H9 (cell line): ENCODE results near the gene MYCBP2. TPM values are rescaled to one million over a fixed set of nuclear protein-coding genes. Genes with fewer than 3 reads are reported as not detected.

Source experiments
- DNase-seq: peaks from one replicate; pipeline ENCODE4 v3.0.0-alpha.2; 2017
- H2AFZ ChIP-seq: one replicate; pipeline ENCODE4 v1.6.1; 2013; ENCODE audit warnings: mild to moderate bottlenecking, low read length, control low read depth, moderate library complexity
- H2AK5ac ChIP-seq: 2 replicates; pipeline ENCODE4 v1.6.1; 2013; ENCODE audit warnings: low read length, control low read depth, mixed read lengths; ENCODE audit not compliant: insufficient read length
- H2BK120ac ChIP-seq: one replicate; pipeline ENCODE4 v1.6.1; 2013; ENCODE audit warnings: low read depth, mild to moderate bottlenecking, low read length, control low read depth, inconsistent platforms; ENCODE audit not compliant: poor library complexity, severe bottlenecking
- H2BK12ac ChIP-seq: 2 replicates; pipeline ENCODE4 v1.6.1; 2013; ENCODE audit warnings: low read length, control low read depth, mixed read lengths, low read depth; ENCODE audit not compliant: insufficient read length
- H2BK15ac ChIP-seq: 2 replicates; pipeline ENCODE4 v1.6.1; 2013; ENCODE audit warnings: low read depth, low read length, control low read depth
- H2BK20ac ChIP-seq: one replicate; pipeline ENCODE4 v1.6.1; 2013; ENCODE audit warnings: low read depth, mild to moderate bottlenecking, low read length, control low read depth, inconsistent platforms; ENCODE audit not compliant: poor library complexity, severe bottlenecking
- H2BK5ac ChIP-seq: 2 replicates; pipeline ENCODE4 v1.6.1; 2013; ENCODE audit warnings: low read length, control low read depth, mixed read lengths; ENCODE audit not compliant: insufficient read length
- H3K14ac ChIP-seq: 2 replicates; pipeline ENCODE4 v1.6.1; 2013; ENCODE audit warnings: low read length, control low read depth; ENCODE audit not compliant: insufficient read depth
- H3K18ac ChIP-seq: 2 replicates; pipeline ENCODE4 v1.6.1; 2013; ENCODE audit warnings: low read depth, mild to moderate bottlenecking, mixed read lengths, low read length, control low read depth; ENCODE audit not compliant: insufficient read length
- H3K23ac ChIP-seq: 2 replicates; pipeline ENCODE4 v1.6.1; 2013; ENCODE audit warnings: low read length, control low read depth, mixed read lengths, low read depth; ENCODE audit not compliant: insufficient read length
- H3K23me2 ChIP-seq: 2 replicates; pipeline ENCODE4 v1.6.1; 2013; ENCODE audit warnings: low read depth, mild to moderate bottlenecking, mixed read lengths, low read length, control low read depth; ENCODE audit not compliant: insufficient read length, poor library complexity, severe bottlenecking
- H3K27ac ChIP-seq: 2 replicates; pipeline ENCODE4 v1.5.1; 2013; ENCODE audit warnings: low read length, control low read depth, mixed read lengths, low read depth; ENCODE audit not compliant: insufficient read length
- H3K27me3 ChIP-seq: 2 replicates; pipeline ENCODE4 v1.6.1; 2013; ENCODE audit warnings: low read length, control low read depth, inconsistent platforms; ENCODE audit not compliant: insufficient read depth
- H3K4ac ChIP-seq: 2 replicates; pipeline ENCODE4 v1.6.1; 2013; ENCODE audit warnings: low read depth, mild to moderate bottlenecking, control low read depth, inconsistent platforms, low read length, moderate library complexity
- H3K4me1 ChIP-seq: 2 replicates; pipeline ENCODE4 v1.6.1; 2013; ENCODE audit warnings: low read length, control low read depth, inconsistent platforms; ENCODE audit not compliant: insufficient read depth
- H3K4me2 ChIP-seq: 2 replicates; pipeline ENCODE4 v1.6.1; 2013; ENCODE audit warnings: low read length, control low read depth, mixed read lengths; ENCODE audit not compliant: insufficient read length, insufficient read depth
- H3K56ac ChIP-seq: 2 replicates; pipeline ENCODE4 v1.6.1; 2013; ENCODE audit warnings: low read depth, mild to moderate bottlenecking, mixed read lengths, low read length, control low read depth; ENCODE audit not compliant: insufficient read length
- H3K79me1 ChIP-seq: 2 replicates; pipeline ENCODE4 v1.6.1; 2013; ENCODE audit warnings: low read depth, mild to moderate bottlenecking, moderate library complexity, low read length, control low read depth, inconsistent platforms; ENCODE audit not compliant: insufficient read depth, poor library complexity, severe bottlenecking
- H3K79me2 ChIP-seq: 2 replicates; pipeline ENCODE4 v1.6.1; 2013; ENCODE audit warnings: low read length, control low read depth, inconsistent platforms; ENCODE audit not compliant: insufficient read depth
- H3K9ac ChIP-seq: 2 replicates; pipeline ENCODE4 v1.6.1; 2013; ENCODE audit warnings: low read length, control low read depth, mixed read lengths; ENCODE audit not compliant: insufficient read length; ENCODE audit errors: extremely low read depth
- H3K9me3 ChIP-seq: one replicate; pipeline ENCODE4 v1.6.1; 2013; ENCODE audit warnings: low read depth, low read length, inconsistent platforms; ENCODE audit not compliant: control insufficient read depth
- H3T11ph ChIP-seq: one replicate; pipeline ENCODE4 v1.6.1; 2013; ENCODE audit warnings: mild to moderate bottlenecking, low read length, control low read depth, inconsistent platforms
- H4K20me1 ChIP-seq: one replicate; pipeline ENCODE4 v1.6.1; 2013; ENCODE audit not compliant: control insufficient read depth, insufficient read length, insufficient read depth
- H4K5ac ChIP-seq: 2 replicates; pipeline ENCODE4 v1.6.1; 2013; ENCODE audit warnings: low read depth, mild to moderate bottlenecking, mixed read lengths, low read length, control low read depth; ENCODE audit not compliant: insufficient read length
- H4K8ac ChIP-seq: replicated peaks from 2 replicates; pipeline ENCODE4 v1.6.1; 2013; ENCODE audit warnings: low read length, control low read depth, mixed read lengths, low read depth; ENCODE audit not compliant: insufficient read length
- H4K91ac ChIP-seq: 2 replicates; pipeline ENCODE4 v1.6.1; 2013; ENCODE audit warnings: low read depth, mild to moderate bottlenecking, moderate library complexity, mixed read lengths, low read length, control low read depth; ENCODE audit not compliant: insufficient read length
- H3K27ac Mint-ChIP-seq, 3 experiments: 2 replicates in 2 of 3; 3 replicates in 1 of 3; pipeline ENCODE4 v1.8.0; 2020 to 2021; ENCODE audit warnings: mixed read lengths in 3 of 3, mild to moderate bottlenecking in 1 of 3, moderate library complexity in 1 of 3
- H3K27me3 Mint-ChIP-seq: 2 replicates; pipeline ENCODE4 v1.8.0; 2021; ENCODE audit warnings: low read depth, mild to moderate bottlenecking, moderate library complexity, mixed read lengths
- H3K36me3 Mint-ChIP-seq, 3 experiments: 2 replicates in 2 of 3; 3 replicates in 1 of 3; pipeline ENCODE4 v1.8.0; 2020 to 2021; ENCODE audit warnings: low read depth in 3 of 3, mixed read lengths in 3 of 3; ENCODE audit not compliant: insufficient read depth in 1 of 3
- H3K4me1 Mint-ChIP-seq, 2 experiments: 2 replicates each; pipeline ENCODE4 v1.8.0; 2020; ENCODE audit warnings: mixed read lengths in 2 of 2
- H3K4me3 Mint-ChIP-seq, 2 experiments: 2 replicates in 1 of 2; 3 replicates in 1 of 2; pipeline ENCODE4 v1.8.0; 2020 to 2021; ENCODE audit warnings: mild to moderate bottlenecking in 2 of 2, mixed read lengths in 2 of 2, moderate library complexity in 1 of 2
- H3K9me3 Mint-ChIP-seq, 2 experiments: 2 replicates in 1 of 2; 3 replicates in 1 of 2; pipeline ENCODE4 v1.8.0; 2020; ENCODE audit warnings: mild to moderate bottlenecking in 2 of 2, mixed read lengths in 2 of 2, moderate library complexity in 1 of 2
- CTCF ChIP-seq: fragments of 200-600 bp; sonication (generic); conservative IDR thresholded peaks from 3 replicates; pipeline ENCODE4 v1.8.0; 2021; ENCODE audit warnings: antibody characterized with exemption, mild to moderate bottlenecking
- WGBS: extraction: QIAGEN DNeasy Blood & Tissue Kit; methylation state at CpG from one replicate; pipeline ENCODE4 v1.1.7; 2013; ENCODE audit warnings: missing lambda C conversion rate, low lambda C conversion rate, mixed read lengths; ENCODE audit not compliant: insufficient read length; ENCODE audit errors: extremely low coverage; 5-methylcytosine and 5-hydroxymethylcytosine counted together
- total RNA-seq: library from RNA; stranded (reverse); gene quantifications from 2 replicates; pipeline ENCODE4 v1.2.1, GENCODE V29; 2021

The MYCBP2 gene
- total RNA-seq, 1 experiment from 2014 or later: 32.0 TPM

- Histone ChIP-seq H3T11ph (no peak overlapping the region), H3K9ac (no peak overlapping the region), H4K20me1 (no peaks in the 10 kb centered on the region), H3K9me3 (no peaks in the 10 kb centered on the region), H3K79me1 (no peaks in the 10 kb centered on the region), H4K5ac (no peak overlapping the region), H3K56ac (no peak overlapping the region), H3K14ac (no peak overlapping the region), H3K79me2 (no peaks in the 10 kb centered on the region), H2BK15ac (no peak overlapping the region), H4K8ac (no peak overlapping the region), H3K27me3 (no peaks in the 10 kb centered on the region), H3K4ac (no peak overlapping the region), H2BK120ac (no peak overlapping the region), H2BK5ac (no peak overlapping the region), H2AK5ac (no peak overlapping the region), H3K27ac (no peak overlapping the region), H2AFZ (no peak overlapping the region), H3K23ac (no peak overlapping the region), H2BK20ac (no peak overlapping the region), H3K4me2 (no peak overlapping the region), H3K4me1 (no peaks in the 10 kb centered on the region), H2BK12ac (no peak overlapping the region), H3K18ac (no peak overlapping the region), H4K91ac (no peak overlapping the region), H3K23me2 (no peaks in the 10 kb centered on the region)
- no CpG with 5 or more reads among the region's 1 CpG for WGBS
- no peak for DNase-seq
- TF ChIP-seq CTCF: no peak
- no peak overlapping the region for H3K4me3 Mint-ChIP-seq
- H3K27ac Mint-ChIP-seq: 0 out of 7 replicates have a peak overlapping the region, but pooled peaks of 1 of the 3 experiments have one; percentile 47
- no peaks in the 10 kb centered on the region for H3K36me3 Mint-ChIP-seq
- no peaks in the 10 kb centered on the region for H3K27me3 Mint-ChIP-seq
- H3K4me1 Mint-ChIP-seq: peaks cover 0 to 3% of the 10 kb centered on the region in 2 experiments; a peak in 2 of 4 replicates
- H3K9me3 Mint-ChIP-seq: no peaks in the 10 kb centered on the region
These were observed 202.5 kb downstream of the MYCBP2 start for GRCh38 chr13:77124423-77124822.
